ENCODE results near the gene APOD. TPM values are rescaled to one million over a fixed set of nuclear protein-coding genes. Genes with fewer than 3 reads are reported as not detected.
"Not testable (repeated sequence)": the region's sequence is repeated elsewhere in the genome, so short reads cannot be mapped to it uniquely, and the experiment has no call there.

The APOD gene
- total RNA-seq, 1 donor from 2014 or later: 322 TPM

GRCh38 chr3:195595785-195596531 lies 12.2 kb upstream of the APOD start:
- ATAC-seq (ENCODE audit: poor library complexity): peak; percentile 4

GRCh38 chr3:195591852-195592251 lies 8.1 kb upstream of the APOD start:
- intact Hi-C loops (cut with DNase I): no loop called here
- DNase-seq: peak; percentile 59
- ATAC-seq (ENCODE audit: poor library complexity): peak; percentile 59

More at GRCh38 chr3:195595785-195596531, 12.2 kb upstream of the APOD start:
- intact Hi-C loops (cut with DNase I): no loop called here
- no peak for DNase-seq

- ATAC-seq (ENCODE audit: poor library complexity) (peak; percentile 78), DNase-seq (no peak)
- intact Hi-C loops (cut with DNase I): no loop called here
Measured at GRCh38 chr3:195591220-195591619, 7.5 kb upstream of the APOD start.

GRCh38 chr3:195590381-195590780 lies 6.6 kb upstream of the APOD start:
- DNase-seq; intact Hi-C loops (cut with DNase I); ATAC-seq (ENCODE audit: poor library complexity): not testable (repeated sequence)

- intact Hi-C loops (cut with DNase I); ATAC-seq (ENCODE audit: poor library complexity); DNase-seq: not testable (repeated sequence)
Measured at GRCh38 chr3:195589796-195590195, 6.1 kb upstream of the APOD start.

GRCh38 chr3:195587824-195588223 lies 4.1 kb upstream of the APOD start:
- DNase-seq (no peak), ATAC-seq (ENCODE audit: poor library complexity) (no peak)
- intact Hi-C loops (cut with DNase I): no loop called here

- ATAC-seq (ENCODE audit: poor library complexity): no peak
- DNase-seq: no peak
- intact Hi-C loops (cut with DNase I): no loop called here
Measured at GRCh38 chr3:195587406-195587805, 3.7 kb upstream of the APOD start.

- no peak for ATAC-seq (ENCODE audit: poor library complexity)
- no peak for DNase-seq
- intact Hi-C loops (cut with DNase I): no loop called here
Measured at GRCh38 chr3:195584543-195584870, 767 bp upstream of the APOD start.

GRCh38 chr3:195582947-195583346 lies 793 bp downstream of the APOD start:
- intact Hi-C loops (cut with DNase I): no loop called here
- ATAC-seq (ENCODE audit: poor library complexity): peak; percentile 26
- no peak for DNase-seq

GRCh38 chr3:195580744-195581443 lies 2.8 kb downstream of the APOD start:
- DNase-seq (no peak), ATAC-seq (ENCODE audit: poor library complexity) (no peak)
- intact Hi-C loops (cut with DNase I): no loop called here

GRCh38 chr3:195579281-195579680 lies 4.5 kb downstream of the APOD start:
- no peak for DNase-seq
- intact Hi-C loops (cut with DNase I): no loop called here
- ATAC-seq (ENCODE audit: poor library complexity): no peak

GRCh38 chr3:195578565-195578964 lies 5.2 kb downstream of the APOD start:
- DNase-seq (no peak), ATAC-seq (ENCODE audit: poor library complexity) (no peak)
- intact Hi-C loops (cut with DNase I): no loop called here

- intact Hi-C loops (cut with DNase I): no loop called here
- no peak for ATAC-seq (ENCODE audit: poor library complexity)
- DNase-seq: no peak
Measured at GRCh38 chr3:195577645-195578177, 6.0 kb downstream of the APOD start.

- DNase-seq (no peak), ATAC-seq (ENCODE audit: poor library complexity) (peak; percentile 78)
- intact Hi-C loops (cut with DNase I): no loop called here
Measured at GRCh38 chr3:195574497-195575304, 9.0 kb downstream of the APOD start.

GRCh38 chr3:195573611-195574496 lies 9.9 kb downstream of the APOD start:
- DNase-seq (no peak), ATAC-seq (ENCODE audit: poor library complexity) (no peak)
- intact Hi-C loops (cut with DNase I): no loop called here

- intact Hi-C loops (cut with DNase I): no loop called here
- ATAC-seq (ENCODE audit: poor library complexity): no peak
- no peak for DNase-seq
Measured at GRCh38 chr3:195571361-195571760, 12.4 kb downstream of the APOD start.

GRCh38 chr3:195570912-195571311 lies 12.8 kb downstream of the APOD start:
- no peak for DNase-seq
- ATAC-seq (ENCODE audit: poor library complexity): no peak
- intact Hi-C loops (cut with DNase I): no loop called here

- ATAC-seq (ENCODE audit: poor library complexity) (no peak), DNase-seq (no peak)
- intact Hi-C loops (cut with DNase I): no loop called here
Measured at GRCh38 chr3:195570344-195570743, 13.4 kb downstream of the APOD start.
